Peyer's patch (tissue), 4 donors: ENCODE results near the gene SLC4A1. TPM values are rescaled to one million over a fixed set of nuclear protein-coding genes. Genes with fewer than 3 reads are reported as not detected.

Experiments used
- DNase-seq, 3 donors: peaks; one replicate each; pipeline ENCODE4 v3.0.0-alpha.2; 2017 to 2019
- H3K27ac ChIP-seq, 4 donors: fragments of 200-600 bp; sonication (generic); one replicate each; pipeline ENCODE4 v1.5.1; 2016 to 2019
- H3K27me3 ChIP-seq, 2 donors: fragments of 200-600 bp; sonication (generic); one replicate each; pipeline ENCODE4 v1.5.1; 2019
- H3K36me3 ChIP-seq, 3 donors: fragments of 200-600 bp; sonication (generic); one replicate each; pipeline ENCODE4 v1.5.1; 2016 to 2019
- H3K4me1 ChIP-seq, 4 donors: fragments of 200-600 bp; sonication (generic); one replicate each; pipeline ENCODE4 v1.5.1; 2016 to 2019
- H3K4me3 ChIP-seq, 4 donors: fragments of 200-600 bp; sonication (generic); 1 replicate in 3 of 4; 2 replicates in 1 of 4; pipeline ENCODE4 v1.5.1; 2016 to 2019; ENCODE audit warnings: mild to moderate bottlenecking in 1 of 4
- H3K9me3 ChIP-seq, 4 donors: fragments of 200-600 bp; sonication (generic); one replicate each; pipeline ENCODE4 v1.5.1; 2016 to 2019; ENCODE audit warnings: mild to moderate bottlenecking in 1 of 4
- CTCF ChIP-seq, 6 experiments: fragments of 450-650 bp in 4 of 6; fragments of 200-600 bp in 2 of 6; sonication (generic) in 1 of 6; IDR thresholded peaks; one replicate each; pipeline ENCODE4 v1.5.1; 2017 to 2019; ENCODE audit warnings: antibody characterized with exemption in 6 of 6, mild to moderate bottlenecking in 3 of 6, moderate library complexity in 1 of 6
- POLR2A ChIP-seq, 2 donors: fragments of 450-650 bp; IDR thresholded peaks; one replicate each; pipeline ENCODE4 v1.5.1; 2017; ENCODE audit warnings: antibody characterized with exemption in 2 of 2, mild to moderate bottlenecking in 2 of 2, moderate library complexity in 2 of 2
- total RNA-seq, 4 donors: library from RNA; depleted of rRNA; stranded (reverse); fragments of >200 nt; gene quantifications; one replicate each; pipeline ENCODE4 v1.1.0, GENCODE V29; 2016

Gene SLC4A1
- total RNA-seq, 4 donors from 2014 or later, result not detected

- H3K9me3 ChIP-seq, result no peaks in the 10 kb centered on the region
- H3K4me1 ChIP-seq, result peaks cover 0 to 22% (median 1%) of the 10 kb centered on the region in 4 donors
- H3K4me3 ChIP-seq, result no peak overlapping the region
- no peak for TF ChIP-seq CTCF (IDR thresholded peaks at IDR 0.05)
- TF ChIP-seq POLR2A (IDR thresholded peaks at IDR 0.05), result no peak
- DNase-seq, result no peak
- peak overlapping the region in 1 of 4 donors; percentile 6 for H3K27ac ChIP-seq
- peaks cover 0 to 32% (median 0%) of the 10 kb centered on the region in 3 donors for H3K36me3 ChIP-seq
- H3K27me3 ChIP-seq, result no peaks in the 10 kb centered on the region
Measured at GRCh38 chr17:44204441-44204882, 63.5 kb downstream of the SLC4A1 start.

GRCh38 chr17:44203731-44204440 lies 64.0 kb downstream of the SLC4A1 start:
- Histone ChIP-seq H3K9me3 (no peaks in the 10 kb centered on the region), H3K4me1 (peaks cover 0 to 22% (median 1%) of the 10 kb centered on the region in 4 donors), H3K27me3 (no peaks in the 10 kb centered on the region), H3K4me3 (no peak overlapping the region), H3K27ac (peak overlapping the region in 1 of 4 donors; percentile 6), H3K36me3 (peaks cover 0 to 26% (median 0%) of the 10 kb centered on the region in 3 donors)
- peak in 2 of 3 donors; percentile 50 to 71 for DNase-seq
- peak; percentile 58 to 75 (median 64) for TF ChIP-seq CTCF (IDR thresholded peaks at IDR 0.05)
- TF ChIP-seq POLR2A (IDR thresholded peaks at IDR 0.05), result no peak

- H3K27me3 ChIP-seq, result no peaks in the 10 kb centered on the region
- H3K4me1 ChIP-seq, result peaks cover 0 to 30% (median 5%) of the 10 kb centered on the region in 4 donors
- H3K36me3 ChIP-seq, result peaks cover 0 to 15% (median 0%) of the 10 kb centered on the region in 3 donors
- H3K27ac ChIP-seq, result no peak overlapping the region
- no peak for DNase-seq
- no peak overlapping the region for H3K4me3 ChIP-seq
- H3K9me3 ChIP-seq, result no peaks in the 10 kb centered on the region
- TF ChIP-seq POLR2A (IDR thresholded peaks at IDR 0.05) (no peak), CTCF (IDR thresholded peaks at IDR 0.05) (no peak)
Measured at GRCh38 chr17:44202756-44203155, 65.2 kb downstream of the SLC4A1 start.

GRCh38 chr17:44200478-44201155 lies 67.3 kb downstream of the SLC4A1 start:
- Histone ChIP-seq H3K4me3 (peak overlapping the region; percentile 87 to 98 (median 96)), H3K4me1 (peaks cover 0 to 40% (median 6%) of the 10 kb centered on the region in 4 donors), H3K27me3 (no peaks in the 10 kb centered on the region), H3K27ac (peak overlapping the region; percentile 99 to 100 (median 99)), H3K36me3 (peaks cover 0 to 17% (median 0%) of the 10 kb centered on the region in 3 donors), H3K9me3 (no peaks in the 10 kb centered on the region)
- TF ChIP-seq CTCF (IDR thresholded peaks at IDR 0.05), result no peak
- TF ChIP-seq POLR2A (IDR thresholded peaks at IDR 0.05), result no peak
- DNase-seq, result no peak

GRCh38 chr17:44199553-44200477 lies 68.1 kb downstream of the SLC4A1 start, which contains the start of gene ATXN7L3:
Gene ATXN7L3 (minus strand): TSS chr17:44199884. CDS start chr17:44198070, 1,814 bp downstream.
- Histone ChIP-seq H3K36me3 (peaks cover 0 to 25% (median 0%) of the 10 kb centered on the region in 3 donors), H3K4me1 (peaks cover 0 to 40% (median 6%) of the 10 kb centered on the region in 4 donors), H3K27ac (peak within 1 kb of the TSS; percentile 99 to 100 (median 99)), H3K4me3 (peak within 1 kb of the TSS; percentile 87 to 98 (median 96)), H3K9me3 (no peaks in the 10 kb centered on the region), H3K27me3 (no peaks in the 10 kb centered on the region)
- peak; percentile 100 for DNase-seq
- TF ChIP-seq CTCF (IDR thresholded peaks at IDR 0.05), result no peak
- TF ChIP-seq POLR2A (IDR thresholded peaks at IDR 0.05), result peak in 1 of 2 donors; percentile 47
